Small intestine (tissue), 7 donors: Measurements from ENCODE around the gene COL5A1. TPM values are rescaled to one million over a fixed set of nuclear protein-coding genes. Genes with fewer than 3 reads are reported as not detected.

ENCODE experiments used
- DNase-seq, 2 donors: peaks; one replicate each; pipeline versions ENCODE4 v3.0.0 to v3.0.0-alpha.2; 2013
- FAIRE-seq: peaks from 2 replicates; lab custom pipeline; 2012; peaks lifted over from hg19 to GRCh38; lab: Jason Lieb, UNC
- H3K27ac ChIP-seq, 3 donors: one replicate each; pipeline ENCODE4 v1.5.1; 2013; ENCODE audit warnings: low read length in 2 of 3, mild to moderate bottlenecking in 2 of 3, control low read depth in 1 of 3, inconsistent platforms in 1 of 3, low read depth in 1 of 3, moderate library complexity in 1 of 3
- H3K27me3 ChIP-seq, 3 donors: one replicate each; pipeline ENCODE4 v1.6.1; 2013; ENCODE audit warnings: low read length in 3 of 3, inconsistent platforms in 1 of 3; ENCODE audit not compliant: control insufficient read depth in 3 of 3, insufficient read depth in 3 of 3
- H3K36me3 ChIP-seq, 3 donors: one replicate each; pipeline ENCODE4 v1.6.1; 2013; ENCODE audit warnings: low read length in 3 of 3, inconsistent platforms in 1 of 3, low read depth in 1 of 3, mild to moderate bottlenecking in 1 of 3, moderate library complexity in 1 of 3; ENCODE audit not compliant: control insufficient read depth in 3 of 3, insufficient read depth in 2 of 3
- H3K4me1 ChIP-seq, 3 donors: one replicate each; pipeline ENCODE4 v1.6.1; 2013; ENCODE audit warnings: low read length in 2 of 3, inconsistent platforms in 1 of 3, low read depth in 1 of 3, mild to moderate bottlenecking in 1 of 3, moderate library complexity in 1 of 3; ENCODE audit not compliant: control insufficient read depth in 3 of 3, insufficient read depth in 2 of 3
- H3K4me3 ChIP-seq, 3 donors: one replicate each; pipeline ENCODE4 v1.5.1; 2013; ENCODE audit warnings: low read length in 3 of 3, control low read depth in 1 of 3, inconsistent platforms in 1 of 3, low read depth in 1 of 3, mild to moderate bottlenecking in 1 of 3, moderate library complexity in 1 of 3
- H3K9me3 ChIP-seq, 2 donors: one replicate each; pipeline ENCODE4 v1.6.1; 2013; ENCODE audit warnings: low read depth in 1 of 2, low read length in 1 of 2; ENCODE audit not compliant: control insufficient read depth in 2 of 2, insufficient read depth in 1 of 2
- WGBS, 3 donors: extraction: QIAGEN DNeasy Blood & Tissue Kit; methylation state at CpG; one replicate each; pipeline ENCODE4 v1.1.7; 2013; 5-methylcytosine and 5-hydroxymethylcytosine counted together
- polyA plus RNA-seq, 4 donors: library from polyadenylated mRNA; stranded (reverse) in 3 of 4; unstranded in 1 of 4; fragments of 200-250 nt in 3 of 4; fragments of 120-200 nt in 1 of 4; gene quantifications; one replicate each; pipeline versions ENCODE4 v1.2.1 to v1.2.3, GENCODE V29; 2013
- donor health status: healthy with polysubstance abuse.
- donor health status: control.
- donor health status: control.
- donor health status: Bipolar disorder and iron deficiency.
- donor health status: healthy.

COL5A1 gene
- polyA plus RNA-seq, 4 donors: 0.22 to 54.0 (median 5.4) TPM

- WGBS, 3 donors: 83 to 89% (median 87%) methylated on average over 13 of the region's 13 CpGs
- DNase-seq (no peak), FAIRE-seq (no peak)
- H3K27me3 ChIP-seq: no peaks in the 10 kb centered on the region
- no peak overlapping the region for H3K4me3 ChIP-seq
- H3K9me3 ChIP-seq: no peaks in the 10 kb centered on the region
- no peaks in the 10 kb centered on the region for H3K4me1 ChIP-seq
- H3K36me3 ChIP-seq: no peaks in the 10 kb centered on the region
- no peak overlapping the region for H3K27ac ChIP-seq
These were observed 238.3 kb downstream of the COL5A1 start for GRCh38 chr9:134879664-134880483.

DNA sequence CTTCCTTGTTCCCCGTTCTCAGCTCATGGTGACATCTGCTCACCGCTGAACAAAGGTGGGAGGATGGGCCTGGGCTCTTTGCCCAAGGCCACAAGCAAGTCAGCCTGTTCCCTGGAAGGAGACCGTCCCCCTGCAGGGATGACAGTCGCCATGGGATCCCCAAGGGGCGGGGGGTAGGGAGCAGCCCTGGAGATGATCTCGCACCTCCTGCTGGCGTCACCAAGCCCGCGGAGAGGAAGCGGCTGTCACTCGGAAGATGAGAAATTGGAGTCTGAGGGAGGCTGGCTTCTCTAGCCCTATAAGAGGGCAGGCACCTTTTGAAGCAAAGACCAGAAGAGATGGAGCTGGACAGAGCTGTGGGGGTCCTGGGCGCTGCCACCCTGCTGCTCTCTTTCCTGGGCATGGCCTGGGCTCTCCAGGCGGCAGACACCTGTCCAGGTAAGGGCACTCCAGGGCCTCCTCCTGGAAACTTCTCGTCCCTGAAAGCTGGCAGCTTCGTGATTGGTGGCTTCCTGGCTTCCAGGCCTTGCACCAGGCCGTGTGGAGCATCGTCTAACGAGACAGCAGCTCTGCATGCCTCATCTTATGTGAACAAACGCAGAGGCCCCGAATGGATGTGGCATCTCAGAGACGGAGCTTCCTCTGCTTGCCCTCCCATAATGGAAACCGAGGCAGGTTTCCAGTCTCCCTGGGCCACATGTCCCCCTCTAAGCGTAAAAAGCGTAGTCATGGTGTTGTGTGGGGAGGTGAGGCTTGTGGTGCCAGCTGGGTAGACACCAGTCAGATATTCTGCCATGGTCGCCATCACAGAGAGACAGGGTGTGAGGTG, 239.1 kb downstream of the COL5A1 start, which contains the start of gene FCN2:
Gene FCN2 (plus strand): TSS at position 327 of the 829 bp plus-strand sequence. CDS start 12 bp downstream, at position 339.
- DNase-seq (no peak), FAIRE-seq (no peak)
- no peaks in the 10 kb centered on the region for H3K27me3 ChIP-seq
- WGBS, 3 donors: 66 to 70% (median 68%) methylated on average over 25 of the region's 25 CpGs
- H3K4me1 ChIP-seq: no peaks in the 10 kb centered on the region
- H3K36me3 ChIP-seq: no peaks in the 10 kb centered on the region
- no peaks in the 10 kb centered on the region for H3K9me3 ChIP-seq
- H3K4me3 ChIP-seq: no peak within 1 kb of the TSS
- H3K27ac ChIP-seq: no peak within 1 kb of the TSS

DNA sequence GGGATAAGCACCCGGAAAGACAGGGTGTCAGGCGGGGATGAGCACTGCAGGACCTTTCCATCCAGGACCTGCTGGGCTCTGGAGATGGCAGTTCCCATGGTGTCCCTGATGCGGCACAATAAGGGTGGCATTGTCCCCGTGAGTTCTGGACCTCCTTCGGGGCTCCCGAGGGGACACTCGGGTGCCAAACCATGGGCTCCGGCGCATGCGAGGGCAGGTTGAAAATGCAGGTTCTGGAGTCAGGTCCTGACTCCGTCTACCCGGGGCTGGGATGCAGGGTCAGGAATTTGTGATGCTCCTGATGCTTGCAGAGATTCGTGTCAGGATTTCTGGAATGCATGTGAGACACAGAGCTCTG, 239.7 kb downstream of the COL5A1 start:
- no peak overlapping the region for H3K4me3 ChIP-seq
- H3K27me3 ChIP-seq: no peaks in the 10 kb centered on the region
- no peaks in the 10 kb centered on the region for H3K36me3 ChIP-seq
- no peaks in the 10 kb centered on the region for H3K9me3 ChIP-seq
- DNase-seq (no peak), FAIRE-seq (no peak)
- WGBS, 3 donors: 87 to 93% (median 89%) methylated on average over 13 of the region's 13 CpGs
- no peaks in the 10 kb centered on the region for H3K4me1 ChIP-seq
- no peak overlapping the region for H3K27ac ChIP-seq

GRCh38 chr9:134882204-134882785, 240.7 kb downstream of the COL5A1 start:
- Histone ChIP-seq H3K36me3 (no peaks in the 10 kb centered on the region), H3K27me3 (peaks cover 0 to 3% (median 0%) of the 10 kb centered on the region in 3 donors), H3K4me1 (no peaks in the 10 kb centered on the region), H3K9me3 (no peaks in the 10 kb centered on the region), H3K27ac (no peak overlapping the region), H3K4me3 (no peak overlapping the region)
- WGBS, 3 donors: 62 to 92% (median 69%) methylated on average over 3 of the region's 3 CpGs
- no peak for FAIRE-seq
- no peak for DNase-seq

DNA sequence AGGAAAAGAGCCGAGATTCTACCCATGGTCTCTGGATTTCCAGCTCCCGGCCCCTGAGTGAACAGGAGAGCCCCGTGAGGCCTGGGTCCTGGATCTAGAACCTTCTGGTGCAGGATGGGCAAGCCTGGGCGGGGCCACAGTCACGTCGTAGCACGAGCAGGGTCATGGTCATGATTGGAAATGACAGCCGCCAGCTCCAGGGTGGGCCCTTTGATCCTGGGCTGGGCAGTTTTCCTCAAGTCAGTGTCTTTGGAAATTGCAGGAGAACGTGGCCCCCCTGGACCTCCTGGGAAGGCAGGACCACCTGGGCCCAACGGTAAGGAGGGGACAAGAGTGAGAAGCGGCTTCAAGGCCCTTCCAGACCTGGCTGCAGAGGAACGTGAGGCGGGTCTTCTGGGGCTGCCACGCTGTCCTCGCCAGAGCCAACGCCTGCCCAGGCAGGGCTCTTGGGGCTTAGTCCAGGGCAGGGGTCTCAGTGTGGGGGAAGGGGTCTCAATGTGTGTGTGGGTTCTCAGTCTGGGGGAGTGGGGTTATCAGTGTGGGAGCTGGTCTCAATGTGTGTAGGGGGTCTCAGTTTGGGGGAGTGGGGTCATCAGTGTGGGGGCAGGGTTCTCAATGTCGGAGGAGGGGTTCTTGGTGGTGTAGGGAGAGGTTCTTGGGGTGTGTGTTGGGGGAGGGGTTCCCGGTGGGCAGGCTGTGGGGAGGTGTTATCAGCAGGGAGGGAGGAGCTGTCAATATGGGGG, 241.6 kb downstream of the COL5A1 start:
- Histone ChIP-seq H3K27ac (no peak overlapping the region), H3K36me3 (no peaks in the 10 kb centered on the region), H3K4me1 (no peaks in the 10 kb centered on the region), H3K27me3 (peaks cover 0 to 3% (median 0%) of the 10 kb centered on the region in 3 donors), H3K4me3 (no peak overlapping the region), H3K9me3 (no peaks in the 10 kb centered on the region)
- WGBS, 3 donors: 74 to 89% (median 76%) methylated on average over 18 of the region's 18 CpGs
- no peak for DNase-seq
- FAIRE-seq: no peak

DNA sequence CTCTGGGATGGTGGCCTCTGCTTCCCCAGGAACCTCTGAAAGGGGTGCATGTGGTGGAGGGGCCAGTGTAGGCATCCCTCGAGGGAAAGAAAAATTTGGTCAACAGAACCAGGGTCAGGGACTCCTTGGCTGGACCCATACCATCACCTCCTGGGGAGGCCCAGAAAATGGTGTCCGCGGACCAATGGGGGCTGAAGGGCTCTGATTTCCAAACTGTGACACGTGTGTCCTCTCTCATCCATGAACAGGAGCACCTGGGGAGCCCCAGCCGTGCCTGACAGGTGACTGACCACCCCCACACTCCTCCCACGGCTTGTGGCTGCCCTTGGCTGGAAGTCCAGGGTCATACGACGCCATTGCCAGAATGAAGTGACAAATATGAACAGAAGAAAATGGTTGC, 242.9 kb downstream of the COL5A1 start:
- Histone ChIP-seq H3K9me3 (no peaks in the 10 kb centered on the region), H3K27me3 (peaks cover 0 to 3% (median 0%) of the 10 kb centered on the region in 3 donors), H3K27ac (no peak overlapping the region), H3K4me3 (no peak overlapping the region), H3K36me3 (no peaks in the 10 kb centered on the region), H3K4me1 (no peaks in the 10 kb centered on the region)
- FAIRE-seq (no peak), DNase-seq (no peak)
- WGBS, 3 donors: 66 to 82% (median 66%) methylated on average over 8 of the region's 8 CpGs

DNA sequence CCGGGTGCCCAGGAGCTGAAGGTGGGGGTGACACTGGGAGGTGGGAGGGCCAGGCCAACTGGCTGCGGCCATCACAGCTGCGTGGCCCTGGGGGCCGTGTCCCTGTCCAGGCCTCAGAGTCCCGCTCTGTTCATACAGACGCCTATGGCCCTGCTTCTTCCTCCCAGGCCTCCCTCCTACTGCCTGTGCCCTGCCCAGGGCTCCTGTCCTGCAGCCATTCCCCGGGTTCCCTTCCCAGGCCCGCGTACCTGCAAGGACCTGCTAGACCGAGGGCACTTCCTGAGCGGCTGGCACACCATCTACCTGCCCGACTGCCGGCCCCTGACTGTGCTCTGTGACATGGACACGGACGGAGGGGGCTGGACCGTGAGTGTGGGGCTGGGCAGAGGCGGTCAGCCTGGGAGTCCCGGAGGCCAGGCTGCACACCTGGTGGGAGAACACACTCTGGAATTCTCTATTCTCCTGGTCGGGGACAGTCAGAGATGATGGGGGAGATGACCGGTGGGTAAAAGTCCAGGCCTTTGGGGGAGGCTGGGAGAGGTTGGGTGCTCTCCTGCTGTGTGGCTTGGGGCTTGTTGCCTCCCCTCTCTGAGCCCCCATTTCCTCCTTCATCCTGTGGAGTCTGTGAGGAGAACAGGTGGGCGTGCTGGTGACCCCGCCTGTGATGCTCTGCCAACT, 243.5 kb downstream of the COL5A1 start:
- peaks cover 0 to 3% (median 0%) of the 10 kb centered on the region in 3 donors for H3K27me3 ChIP-seq
- H3K27ac ChIP-seq: no peak overlapping the region
- DNase-seq (no peak), FAIRE-seq (no peak)
- WGBS, 3 donors: 77 to 89% (median 89%) methylated on average over 18 to 22 of the region's 22 CpGs
- H3K4me3 ChIP-seq: no peak overlapping the region
- no peaks in the 10 kb centered on the region for H3K9me3 ChIP-seq
- no peaks in the 10 kb centered on the region for H3K4me1 ChIP-seq
- H3K36me3 ChIP-seq: no peaks in the 10 kb centered on the region
